Adrenal gland (tissue), 12 donors: ENCODE data around the gene EIF3F. TPM values are rescaled to one million over a fixed set of nuclear protein-coding genes. Genes with fewer than 3 reads are reported as not detected.

Source experiments
- DNase-seq, 7 donors: peaks; one replicate each; pipeline ENCODE4 v3.0.0-alpha.2; 2019 to 2020
- H3K27ac ChIP-seq, 5 donors: fragments of 200-600 bp; sonication (generic) in 4 of 5; 1 replicate in 3 of 5; 2 replicates in 2 of 5; pipeline versions ENCODE4 v1.5.1 to v1.8.0; 2016 to 2020; ENCODE audit warnings: mild to moderate bottlenecking in 1 of 5
- H3K27me3 ChIP-seq: fragments of 200-600 bp; 2 replicates; pipeline ENCODE4 v1.8.0; 2021
- H3K36me3 ChIP-seq, 2 donors: fragments of 200-600 bp; replicated peaks in 1 of 2; 1 replicate in 1 of 2; 2 replicates in 1 of 2; pipeline versions ENCODE4 v1.5.1 to v1.8.0; 2018 to 2022
- H3K4me1 ChIP-seq, 2 donors: fragments of 200-600 bp; replicated peaks in 1 of 2; 1 replicate in 1 of 2; 2 replicates in 1 of 2; pipeline versions ENCODE4 v1.5.1 to v1.8.0; 2018 to 2021
- H3K4me3 ChIP-seq, 4 donors: fragments of 200-600 bp; sonication (generic) in 3 of 4; one replicate each; pipeline ENCODE4 v1.5.1; 2016 to 2018
- H3K9me3 ChIP-seq, 3 donors: fragments of 200-600 bp; sonication (generic) in 1 of 3; replicated peaks in 1 of 3; 1 replicate in 2 of 3; 2 replicates in 1 of 3; pipeline versions ENCODE4 v1.5.1 to v1.8.0; 2016 to 2021
- POLR2A ChIP-seq, 2 donors: fragments of 450-650 bp; IDR thresholded peaks; one replicate each; pipeline ENCODE4 v1.6.1; 2017; ENCODE audit warnings: antibody characterized with exemption in 2 of 2, mild to moderate bottlenecking in 2 of 2, moderate library complexity in 1 of 2
- WGBS, 4 donors: extraction: QIAGEN DNeasy Blood & Tissue Kit in 2 of 4; methylation state at CpG; one replicate each; pipeline versions ENCODE4 v1.1.5 to v1.1.7; 2013 to 2017; 5-methylcytosine and 5-hydroxymethylcytosine counted together
- intact Hi-C, 2 donors: fragments of 100-400 bp; cut with DNase I; formaldehyde crosslinking; loops; one replicate each; pipeline versions ENCODE4 v1.14.1 to v1.15.0; 2022 to 2023
- polyA plus RNA-seq, 3 donors: library from polyadenylated mRNA; stranded (reverse); fragments of 200-250 nt in 2 of 3; fragments of 350-450 nt in 1 of 3; fragmentation: Illumina TruSeq in 1 of 3; extraction: RNeasy Lipid Tissue Mini Kit (QIAGEN cat#74804) in 1 of 3; gene quantifications; one replicate each; pipeline ENCODE4 v1.2.3, GENCODE V29; 2013 to 2014
- total RNA-seq, 9 donors: library from RNA; depleted of rRNA in 4 of 9; stranded (reverse); fragments of >200 nt in 4 of 9; fragments of 120-200 nt in 1 of 9; fragmentation: NEBNext Ultra II Directional in 1 of 9; extraction: Animal tissue kit (Norgen Biotek cat#: 25700) in 1 of 9; gene quantifications; one replicate each; pipeline versions ENCODE4 v1.1.0 to v1.2.4, GENCODE V29; 2013 to 2023
- TF ChIP-seq, protein P1 (sequence below), 6 experiments: fragments of 450-650 bp in 4 of 6; fragments of 200-600 bp in 2 of 6; sonication (generic) in 1 of 6; IDR thresholded peaks; 1 replicate in 5 of 6; 2 replicates in 1 of 6; pipeline versions ENCODE4 v1.5.1 to v1.8.0; 2016 to 2021; ENCODE audit warnings: antibody characterized with exemption in 6 of 6, mild to moderate bottlenecking in 2 of 6, moderate library complexity in 1 of 6
- donor health status: healthy with polysubstance abuse.
- donor health status: Bipolar disorder and iron deficiency.
- donor health status: DM: yes; HTN: yes; CAD: no.
- donor health status: DM: no; HTN: no; CAD: no.
- donor health status: DM: no; HTN: no; CAD: no.
- donor health status: DM: yes; HTN: yes; CAD: no.

Gene EIF3F
- total and polyA plus RNA-seq, 12 donors, result 105 to 366 (median 173) TPM

DNA sequence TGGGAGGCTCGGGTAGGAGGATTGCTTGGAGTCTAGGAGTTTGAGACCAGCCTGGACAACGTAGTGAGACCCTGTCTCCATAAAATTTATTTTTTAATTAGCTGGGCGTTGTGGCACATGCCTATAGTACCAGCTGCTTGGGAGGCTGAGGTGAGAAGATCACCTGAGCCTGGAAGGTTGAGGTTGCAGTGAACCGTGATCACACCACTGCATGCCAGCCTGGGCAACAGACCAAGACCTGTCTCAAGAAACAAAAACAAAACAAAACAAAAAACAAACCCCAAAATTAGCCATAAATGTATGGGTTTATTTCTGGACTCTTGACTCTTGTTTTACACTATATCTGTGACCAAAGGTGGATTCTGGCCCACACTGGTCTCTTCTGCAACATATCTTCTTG is 41.6 kb downstream of the EIF3F start:
- H3K4me3 ChIP-seq, result no peak overlapping the region
- TF ChIP-seq, protein P1, sequence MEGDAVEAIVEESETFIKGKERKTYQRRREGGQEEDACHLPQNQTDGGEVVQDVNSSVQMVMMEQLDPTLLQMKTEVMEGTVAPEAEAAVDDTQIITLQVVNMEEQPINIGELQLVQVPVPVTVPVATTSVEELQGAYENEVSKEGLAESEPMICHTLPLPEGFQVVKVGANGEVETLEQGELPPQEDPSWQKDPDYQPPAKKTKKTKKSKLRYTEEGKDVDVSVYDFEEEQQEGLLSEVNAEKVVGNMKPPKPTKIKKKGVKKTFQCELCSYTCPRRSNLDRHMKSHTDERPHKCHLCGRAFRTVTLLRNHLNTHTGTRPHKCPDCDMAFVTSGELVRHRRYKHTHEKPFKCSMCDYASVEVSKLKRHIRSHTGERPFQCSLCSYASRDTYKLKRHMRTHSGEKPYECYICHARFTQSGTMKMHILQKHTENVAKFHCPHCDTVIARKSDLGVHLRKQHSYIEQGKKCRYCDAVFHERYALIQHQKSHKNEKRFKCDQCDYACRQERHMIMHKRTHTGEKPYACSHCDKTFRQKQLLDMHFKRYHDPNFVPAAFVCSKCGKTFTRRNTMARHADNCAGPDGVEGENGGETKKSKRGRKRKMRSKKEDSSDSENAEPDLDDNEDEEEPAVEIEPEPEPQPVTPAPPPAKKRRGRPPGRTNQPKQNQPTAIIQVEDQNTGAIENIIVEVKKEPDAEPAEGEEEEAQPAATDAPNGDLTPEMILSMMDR (IDR thresholded peaks at IDR 0.05), result no peak
- TF ChIP-seq POLR2A (IDR thresholded peaks at IDR 0.05), result no peak
- no peaks in the 10 kb centered on the region for H3K9me3 ChIP-seq
- intact Hi-C loops, result no loop called here
- H3K27ac ChIP-seq, result no peak overlapping the region
- WGBS, 4 donors, result 85 to 94% (median 88%) methylated on average over 4 of the region's 4 CpGs
- no peaks in the 10 kb centered on the region for H3K27me3 ChIP-seq
- peaks cover 10 to 18% of the 10 kb centered on the region in 2 donors for H3K4me1 ChIP-seq
- no peaks in the 10 kb centered on the region for H3K36me3 ChIP-seq
- DNase-seq, result peak in 2 of 7 donors; percentile 7 to 41

DNA sequence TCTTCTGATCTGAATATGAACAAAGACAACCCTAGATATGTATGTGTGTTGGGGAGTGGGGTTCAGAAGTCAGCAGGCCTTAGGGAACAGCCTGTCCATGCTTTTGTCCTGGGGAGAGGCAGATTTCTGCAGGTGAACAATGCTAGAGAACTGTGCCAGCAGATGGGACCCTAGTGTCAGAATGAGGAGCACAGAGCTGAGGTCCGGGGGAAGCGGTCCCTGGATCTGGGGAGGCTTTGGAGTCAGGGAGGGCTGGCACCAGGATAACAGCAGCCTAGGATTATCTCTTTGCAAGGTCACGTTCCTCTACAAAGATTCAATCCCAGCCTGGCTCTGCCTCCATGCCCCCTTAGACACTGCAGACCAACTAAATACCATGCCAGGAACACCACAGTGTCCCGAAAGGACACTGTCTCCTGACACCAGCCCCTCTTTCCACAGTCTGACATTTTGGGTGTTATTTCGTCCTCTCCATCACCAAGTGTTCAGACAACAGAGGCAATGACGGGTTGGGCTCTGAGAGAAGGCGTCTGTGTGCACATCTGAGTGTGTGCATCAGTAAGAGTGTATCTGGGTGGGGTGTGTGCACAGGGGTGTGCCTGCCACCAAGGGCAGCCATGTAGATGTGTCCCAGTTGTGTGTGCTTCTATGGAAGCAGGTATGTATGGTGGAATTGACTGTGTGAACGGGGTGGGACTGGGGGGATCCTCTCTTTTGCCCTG is 43.5 kb downstream of the EIF3F start:
- peak in 2 of 7 donors; percentile 12 to 44 for DNase-seq

DNA sequence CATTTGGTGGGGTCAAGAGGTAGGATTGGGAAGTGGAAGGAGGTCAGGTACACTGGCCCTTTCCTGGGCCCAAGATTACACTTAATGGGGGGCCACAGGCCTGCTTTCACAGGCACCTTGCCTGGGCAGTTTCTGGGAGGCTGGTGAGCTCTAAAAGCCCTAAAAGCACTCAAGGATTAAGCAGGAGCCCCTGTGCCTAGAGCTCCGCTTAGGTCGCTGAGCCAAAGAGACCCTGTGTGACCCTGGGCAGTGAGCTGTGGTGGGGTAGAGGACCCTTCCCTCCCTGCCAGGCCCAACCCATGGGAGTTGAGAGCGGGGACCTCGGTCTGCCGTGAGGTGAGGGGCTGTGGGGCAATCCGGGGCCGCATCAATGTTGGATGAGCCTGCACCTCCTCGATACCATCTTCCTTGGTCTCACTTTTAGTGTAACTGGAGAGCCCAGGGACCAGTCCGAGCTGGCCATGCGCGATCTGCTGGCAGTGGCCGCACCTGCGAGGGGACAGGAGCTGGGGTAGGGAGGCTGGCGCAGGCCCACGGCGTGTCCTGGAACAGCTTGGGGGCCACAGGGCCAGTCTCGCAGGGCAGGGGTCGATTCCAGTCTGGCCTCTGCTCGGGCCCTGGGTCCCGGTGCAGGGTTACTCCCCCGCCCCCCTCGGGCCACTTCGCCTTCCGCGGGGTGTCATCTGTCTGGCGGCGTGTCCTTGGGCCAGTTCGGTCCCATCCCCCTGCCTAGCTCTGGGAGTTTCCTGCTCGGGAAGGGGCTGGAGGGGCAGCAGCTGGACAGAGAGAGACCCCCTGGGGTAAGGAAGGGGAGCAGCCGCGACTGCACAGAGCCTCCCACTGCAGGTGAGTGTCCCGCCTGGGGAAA is 44.3 kb downstream of the EIF3F start:
- 46 to 78% (median 60%) methylated on average over 13 to 32 of the region's 32 CpGs for WGBS, 4 donors
- H3K36me3 ChIP-seq, result no peaks in the 10 kb centered on the region
- no peaks in the 10 kb centered on the region for H3K9me3 ChIP-seq
- intact Hi-C loops, result loop anchor here in 1 of 2 donors (5.0 kb wide), 1 partner anchor 41 kb away; no protein-coding TSS in a partner anchor
- H3K27me3 ChIP-seq, result no peaks in the 10 kb centered on the region
- H3K27ac ChIP-seq, result no peak overlapping the region
- H3K4me3 ChIP-seq, result no peak overlapping the region
- DNase-seq, result peak in 4 of 7 donors; percentile 24 to 53 (median 32)
- no peak for TF ChIP-seq POLR2A (IDR thresholded peaks at IDR 0.05)
- TF ChIP-seq, protein P1 (IDR thresholded peaks at IDR 0.05), result no peak
- H3K4me1 ChIP-seq, result peaks cover 15 to 29% of the 10 kb centered on the region in 2 donors

More for the DNA sequence above, 43.5 kb downstream of the EIF3F start:
- no peak overlapping the region for H3K4me3 ChIP-seq
- no peaks in the 10 kb centered on the region for H3K36me3 ChIP-seq
- 88 to 93% (median 90%) methylated on average over 7 to 8 of the region's 8 CpGs for WGBS, 4 donors
- no peak overlapping the region for H3K27ac ChIP-seq
- TF ChIP-seq POLR2A (IDR thresholded peaks at IDR 0.05), result no peak
- TF ChIP-seq, protein P1 (IDR thresholded peaks at IDR 0.05), result no peak
- no peaks in the 10 kb centered on the region for H3K27me3 ChIP-seq
- intact Hi-C loops, result loop anchor here in 1 of 2 donors (5.0 kb wide), 1 partner anchor 42 kb away; no protein-coding TSS in a partner anchor
- H3K4me1 ChIP-seq, result peaks cover 15 to 29% of the 10 kb centered on the region in 2 donors
- no peaks in the 10 kb centered on the region for H3K9me3 ChIP-seq

DNA sequence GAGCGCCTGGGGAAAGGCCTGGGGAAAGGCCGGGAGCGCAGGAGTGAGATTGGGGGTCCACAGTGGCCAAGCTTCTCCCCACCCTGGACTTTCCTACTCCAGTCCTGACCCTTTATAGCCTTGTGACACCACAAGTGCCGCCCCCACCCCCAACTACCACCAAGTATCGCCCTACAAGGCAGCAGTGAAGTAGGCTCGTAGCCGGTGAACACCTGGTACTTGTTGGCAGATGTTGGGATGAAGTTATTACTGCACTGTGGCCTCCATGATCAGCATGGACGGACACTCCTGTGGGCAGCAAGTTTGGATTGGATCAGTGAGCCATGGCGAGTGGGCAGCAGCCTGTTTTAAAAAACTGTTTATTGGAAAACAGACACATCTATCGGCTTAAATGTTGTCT is 45.0 kb downstream of the EIF3F start:
- intact Hi-C loops, result loop anchor here in 1 of 2 donors (5.0 kb wide), 1 partner anchor 40 kb away; no protein-coding TSS in a partner anchor
- H3K9me3 ChIP-seq, result no peaks in the 10 kb centered on the region

More for the DNA sequence above, 45.0 kb downstream of the EIF3F start:
- no peaks in the 10 kb centered on the region for H3K36me3 ChIP-seq
- H3K4me3 ChIP-seq, result no peak overlapping the region
- whole genome bisulfite sequencing, 4 donors, result 84 to 95% (median 90%) methylated on average over 9 to 10 of the region's 10 CpGs
- H3K4me1 ChIP-seq, result peaks cover 15 to 29% of the 10 kb centered on the region in 2 donors
- DNase-seq, result peak in 2 of 7 donors; percentile 17 to 50
- H3K27me3 ChIP-seq, result no peaks in the 10 kb centered on the region
- no peak overlapping the region for H3K27ac ChIP-seq
- TF ChIP-seq POLR2A (IDR thresholded peaks at IDR 0.05), result no peak
- TF ChIP-seq, protein P1 (IDR thresholded peaks at IDR 0.05), result no peak
